ENCODE data around the gene SPON2. TPM values are rescaled to one million over a fixed set of nuclear protein-coding genes. Genes with fewer than 3 reads are reported as not detected.

Gene SPON2
- total RNA-seq, 4 donors from 2014 or later, result 39.3 to 91.0 (median 45.5) TPM

DNA sequence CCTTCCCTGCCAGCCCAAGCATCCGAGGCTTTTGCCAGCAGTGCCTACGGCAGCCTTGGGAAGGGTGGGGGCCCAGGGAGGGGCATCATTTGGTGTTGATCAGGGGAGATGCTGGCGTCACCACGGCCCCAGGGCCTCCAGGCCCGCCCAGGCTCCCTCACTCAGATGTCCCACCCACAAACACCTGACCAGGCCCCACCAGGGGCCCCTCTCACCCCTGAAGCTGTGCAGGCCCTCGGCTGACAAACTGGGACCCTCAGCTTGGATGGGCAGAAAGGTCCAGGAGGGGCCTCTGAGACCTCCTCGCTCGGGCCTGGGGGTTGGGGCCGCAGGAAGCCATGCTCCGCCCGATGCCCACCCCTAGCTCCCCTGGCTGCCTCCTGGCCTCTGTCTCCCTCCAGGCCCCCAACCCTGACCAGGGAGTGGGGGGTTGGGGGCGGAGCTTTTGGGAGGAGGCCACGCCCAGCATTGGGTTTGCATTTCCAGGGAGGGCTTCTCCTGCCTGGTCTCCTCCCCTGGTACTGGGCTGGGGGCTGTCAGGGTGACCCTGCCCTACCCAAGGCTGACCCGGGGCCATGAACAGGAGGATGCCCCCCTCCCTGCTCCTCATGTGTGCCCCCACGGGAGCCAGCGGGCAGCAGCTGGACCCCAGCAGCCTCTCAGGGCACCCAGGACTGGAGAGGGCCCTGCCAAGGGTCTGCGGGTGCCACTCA is 33.4 kb upstream of the SPON2 start:
- Histone ChIP-seq H3K27ac (no peak overlapping the region), H3K4me1 (peaks cover 5 to 73% (median 60%) of the 10 kb centered on the region in 4 donors), H3K36me3 (peaks cover 0 to under 1% (median 0%) of the 10 kb centered on the region in 3 donors), H3K4me3 (no peak overlapping the region), H3K9me3 (no peaks in the 10 kb centered on the region), H3K27me3 (no peaks in the 10 kb centered on the region)
- TF ChIP-seq POLR2A (IDR thresholded peaks at IDR 0.05), result no peak
- TF ChIP-seq, protein P1, sequence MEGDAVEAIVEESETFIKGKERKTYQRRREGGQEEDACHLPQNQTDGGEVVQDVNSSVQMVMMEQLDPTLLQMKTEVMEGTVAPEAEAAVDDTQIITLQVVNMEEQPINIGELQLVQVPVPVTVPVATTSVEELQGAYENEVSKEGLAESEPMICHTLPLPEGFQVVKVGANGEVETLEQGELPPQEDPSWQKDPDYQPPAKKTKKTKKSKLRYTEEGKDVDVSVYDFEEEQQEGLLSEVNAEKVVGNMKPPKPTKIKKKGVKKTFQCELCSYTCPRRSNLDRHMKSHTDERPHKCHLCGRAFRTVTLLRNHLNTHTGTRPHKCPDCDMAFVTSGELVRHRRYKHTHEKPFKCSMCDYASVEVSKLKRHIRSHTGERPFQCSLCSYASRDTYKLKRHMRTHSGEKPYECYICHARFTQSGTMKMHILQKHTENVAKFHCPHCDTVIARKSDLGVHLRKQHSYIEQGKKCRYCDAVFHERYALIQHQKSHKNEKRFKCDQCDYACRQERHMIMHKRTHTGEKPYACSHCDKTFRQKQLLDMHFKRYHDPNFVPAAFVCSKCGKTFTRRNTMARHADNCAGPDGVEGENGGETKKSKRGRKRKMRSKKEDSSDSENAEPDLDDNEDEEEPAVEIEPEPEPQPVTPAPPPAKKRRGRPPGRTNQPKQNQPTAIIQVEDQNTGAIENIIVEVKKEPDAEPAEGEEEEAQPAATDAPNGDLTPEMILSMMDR (IDR thresholded peaks at IDR 0.05), result no peak
- no peak for TF ChIP-seq EP300 (IDR thresholded peaks at IDR 0.05)
- DNase-seq (ENCODE audit: low spot score in 2 of 2), result peak in 1 of 2 donors; percentile 6
- 92 to 95% methylated on average over 10 to 11 of the region's 17 CpGs for WGBS, 2 donors

DNA sequence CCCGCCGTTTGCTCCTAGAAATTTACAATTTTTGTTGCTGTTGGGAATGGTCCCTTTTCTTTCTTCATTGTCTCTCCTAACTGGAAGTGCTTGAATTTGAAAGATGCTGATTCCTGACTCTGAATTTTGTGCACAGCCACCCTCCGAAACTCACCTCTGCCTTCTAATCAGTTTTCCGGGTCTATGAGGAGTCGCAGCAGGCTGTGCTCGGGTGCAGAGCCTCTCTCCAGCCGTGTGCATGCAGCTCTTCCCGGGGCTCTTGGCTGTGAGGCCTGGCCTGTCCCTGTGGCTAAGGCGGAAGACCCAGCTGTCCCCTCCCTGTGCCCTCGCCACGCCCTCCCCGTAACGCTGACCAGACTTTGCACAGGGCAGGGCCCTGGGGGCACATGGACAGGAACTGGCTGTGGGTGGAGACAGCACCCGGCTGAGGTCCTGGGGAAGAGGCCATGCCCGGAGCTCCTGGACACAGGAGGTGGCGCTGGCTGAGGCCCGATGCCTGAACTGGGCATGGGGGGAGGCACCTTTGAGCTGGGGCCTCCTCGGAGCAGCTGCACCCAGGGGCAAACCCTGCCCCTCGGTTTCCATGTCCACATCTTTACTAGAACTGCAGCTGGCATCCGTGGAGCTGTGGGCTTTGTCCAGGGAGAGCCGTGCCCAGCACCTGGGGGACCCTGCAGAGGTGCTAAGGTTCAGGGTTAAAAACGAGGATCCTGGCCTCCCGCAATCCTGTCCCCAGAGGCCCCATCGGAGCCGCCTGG is 32.6 kb upstream of the SPON2 start:
- Histone ChIP-seq H3K27me3 (no peaks in the 10 kb centered on the region), H3K9me3 (no peaks in the 10 kb centered on the region), H3K27ac (peak overlapping the region in 1 of 4 donors; percentile 25), H3K36me3 (no peaks in the 10 kb centered on the region), H3K4me1 (peaks cover 1 to 73% (median 60%) of the 10 kb centered on the region in 4 donors), H3K4me3 (no peak overlapping the region)
- peak in 1 of 2 donors; percentile 8 for DNase-seq (ENCODE audit: low spot score in 2 of 2)
- TF ChIP-seq POLR2A (IDR thresholded peaks at IDR 0.05), result no peak
- no peak for TF ChIP-seq EP300 (IDR thresholded peaks at IDR 0.05)
- TF ChIP-seq, protein P1 (IDR thresholded peaks at IDR 0.05), result no peak
- 73 to 78% methylated on average over 17 to 18 of the region's 25 CpGs for WGBS, 2 donors

GRCh38 chr4:1204286-1204827 is 32.0 kb upstream of the SPON2 start:
- no peaks in the 10 kb centered on the region for H3K36me3 ChIP-seq
- no peak overlapping the region for H3K4me3 ChIP-seq
- no peaks in the 10 kb centered on the region for H3K9me3 ChIP-seq
- TF ChIP-seq POLR2A (IDR thresholded peaks at IDR 0.05), result no peak
- H3K27me3 ChIP-seq, result no peaks in the 10 kb centered on the region
- peaks cover 0 to 66% (median 55%) of the 10 kb centered on the region in 4 donors for H3K4me1 ChIP-seq
- peak in 1 of 2 donors; percentile 5 for DNase-seq (ENCODE audit: low spot score in 2 of 2)
- H3K27ac ChIP-seq, result peak overlapping the region in 1 of 4 donors; percentile 25
- WGBS, 2 donors, result 91% methylated on average over 21 of the region's 21 CpGs

DNA sequence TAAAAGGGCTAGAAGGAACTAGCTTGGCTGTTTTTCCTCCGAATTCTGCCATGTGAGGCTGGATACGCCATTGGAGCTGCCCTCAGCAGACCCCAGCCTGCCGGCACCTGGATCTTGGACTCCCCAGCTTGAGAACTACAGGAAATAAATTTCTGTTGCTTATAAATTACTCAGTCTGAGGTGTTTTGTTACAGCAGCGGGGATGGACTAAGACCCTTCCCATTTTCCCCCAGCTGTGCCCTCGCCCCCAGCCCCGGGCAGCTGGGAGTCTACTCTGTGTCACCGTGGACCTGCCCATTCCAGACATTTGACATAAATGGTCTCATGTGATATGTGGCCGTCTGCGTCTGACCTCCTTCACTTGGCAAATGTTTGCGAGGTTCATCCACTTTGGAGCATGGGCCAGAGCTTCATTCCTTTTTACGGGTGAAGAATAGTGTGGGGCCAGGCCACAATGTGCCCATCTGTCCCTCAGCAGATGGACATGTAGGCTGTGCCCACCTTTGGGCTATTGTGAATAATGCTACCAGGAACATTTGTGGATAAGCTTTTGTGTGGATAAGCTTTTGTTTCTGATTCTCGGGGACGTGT is 30.7 kb upstream of the SPON2 start:
- WGBS, 2 donors, result 93 to 96% methylated on average over 13 of the region's 13 CpGs
- DNase-seq (ENCODE audit: low spot score in 2 of 2), result peak in 1 of 2 donors; percentile 5
- H3K4me1 ChIP-seq, result peaks cover 0 to 54% (median 43%) of the 10 kb centered on the region in 4 donors

GRCh38 chr4:1202526-1203011 is 30.2 kb upstream of the SPON2 start:
- H3K27ac ChIP-seq, result peak overlapping the region in 2 of 4 donors; percentile 35 to 76
- peaks cover 0 to 48% (median 38%) of the 10 kb centered on the region in 4 donors for H3K4me1 ChIP-seq
- WGBS, 2 donors, result 87 to 100% methylated on average over 6 to 17 of the region's 19 CpGs
- no peak for TF ChIP-seq POLR2A (IDR thresholded peaks at IDR 0.05)
- TF ChIP-seq, protein P1 (IDR thresholded peaks at IDR 0.05), result no peak
- TF ChIP-seq EP300 (IDR thresholded peaks at IDR 0.05), result no peak
- no peak overlapping the region for H3K4me3 ChIP-seq
- DNase-seq (ENCODE audit: low spot score in 2 of 2), result peak in 1 of 2 donors; percentile 5
- no peaks in the 10 kb centered on the region for H3K9me3 ChIP-seq
- H3K27me3 ChIP-seq, result no peaks in the 10 kb centered on the region
- H3K36me3 ChIP-seq, result no peaks in the 10 kb centered on the region

More for the DNA sequence above, 30.7 kb upstream of the SPON2 start:
- TF ChIP-seq EP300 (IDR thresholded peaks at IDR 0.05) (no peak), POLR2A (IDR thresholded peaks at IDR 0.05) (no peak)
- TF ChIP-seq, protein P1 (IDR thresholded peaks at IDR 0.05), result no peak
- no peaks in the 10 kb centered on the region for H3K27me3 ChIP-seq
- H3K36me3 ChIP-seq, result no peaks in the 10 kb centered on the region
- H3K9me3 ChIP-seq, result no peaks in the 10 kb centered on the region
- peak overlapping the region in 2 of 4 donors; percentile 35 to 76 for H3K27ac ChIP-seq
- no peak overlapping the region for H3K4me3 ChIP-seq

All from tibial nerve (tissue), 4 donors.